HG03565 (cell line): Measurements from ENCODE around the gene RTEL1.
"Not testable (repeated sequence)": the region's sequence is repeated elsewhere in the genome, so short reads cannot be mapped to it uniquely, and the experiment has no call there.

Experiments
- ATAC-seq: cut with Tn5 transposase; IDR thresholded peaks from one replicate; pipeline ENCODE4 v1.9.1; 2021; ENCODE audit warnings: mild to moderate bottlenecking, moderate library complexity; ENCODE audit not compliant: unreplicated experiment

RTEL1 gene

DNA sequence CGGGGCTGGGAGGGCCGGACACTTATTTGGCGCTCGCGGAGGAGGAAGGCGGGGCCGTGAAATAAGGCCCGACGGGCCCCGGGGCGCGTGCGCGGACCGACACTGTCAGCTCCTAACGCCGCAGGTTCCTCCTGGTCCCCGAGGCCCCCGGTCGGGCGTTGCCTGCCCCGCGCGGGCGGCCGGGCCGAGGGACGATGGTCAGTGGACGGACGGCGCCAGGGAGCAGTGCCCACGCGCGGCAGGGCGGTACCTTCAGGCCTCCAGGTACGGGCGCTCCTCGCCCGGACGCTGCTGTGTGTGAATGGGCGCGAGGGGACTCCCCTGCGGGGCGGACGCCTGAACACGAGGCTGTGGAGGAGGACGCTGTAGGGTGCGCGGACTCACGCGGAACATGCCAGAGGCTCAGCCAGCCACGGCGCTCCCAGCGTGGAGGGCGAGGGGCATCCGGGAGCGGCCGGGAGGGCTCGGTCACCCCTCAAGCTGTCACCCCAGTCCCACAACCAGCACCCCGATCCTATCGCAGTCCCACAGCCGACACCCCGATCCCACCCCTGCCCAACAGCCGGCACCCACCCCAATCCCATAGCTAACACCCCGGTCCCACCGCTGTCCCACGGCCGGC lies 30.9 kb upstream of the RTEL1 start:
- ATAC-seq: peak; percentile 63

DNA sequence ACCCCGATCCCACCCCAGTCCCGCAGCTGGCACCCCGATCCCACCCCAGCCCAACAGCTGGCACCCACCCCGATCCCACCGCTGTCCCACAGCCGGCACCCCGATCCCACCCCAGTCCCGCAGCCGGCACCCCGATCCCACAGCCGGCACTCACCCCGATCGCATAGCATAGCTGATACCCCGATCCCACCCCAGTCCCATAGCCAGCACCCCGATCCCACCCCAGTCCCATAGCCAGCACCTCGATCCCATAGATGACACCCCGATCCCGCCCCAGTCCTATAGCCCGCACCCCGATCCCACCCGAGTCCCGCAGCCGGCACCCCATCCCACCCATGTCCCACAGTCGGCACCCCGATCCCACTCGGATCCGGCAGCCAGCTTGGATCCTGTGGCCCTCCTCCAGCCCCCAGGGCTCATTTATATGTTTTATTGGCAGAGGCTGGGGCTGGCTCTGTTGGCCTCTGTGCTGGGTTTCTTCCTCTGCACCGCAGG lies 30.3 kb upstream of the RTEL1 start:
- ATAC-seq: no peak

DNA sequence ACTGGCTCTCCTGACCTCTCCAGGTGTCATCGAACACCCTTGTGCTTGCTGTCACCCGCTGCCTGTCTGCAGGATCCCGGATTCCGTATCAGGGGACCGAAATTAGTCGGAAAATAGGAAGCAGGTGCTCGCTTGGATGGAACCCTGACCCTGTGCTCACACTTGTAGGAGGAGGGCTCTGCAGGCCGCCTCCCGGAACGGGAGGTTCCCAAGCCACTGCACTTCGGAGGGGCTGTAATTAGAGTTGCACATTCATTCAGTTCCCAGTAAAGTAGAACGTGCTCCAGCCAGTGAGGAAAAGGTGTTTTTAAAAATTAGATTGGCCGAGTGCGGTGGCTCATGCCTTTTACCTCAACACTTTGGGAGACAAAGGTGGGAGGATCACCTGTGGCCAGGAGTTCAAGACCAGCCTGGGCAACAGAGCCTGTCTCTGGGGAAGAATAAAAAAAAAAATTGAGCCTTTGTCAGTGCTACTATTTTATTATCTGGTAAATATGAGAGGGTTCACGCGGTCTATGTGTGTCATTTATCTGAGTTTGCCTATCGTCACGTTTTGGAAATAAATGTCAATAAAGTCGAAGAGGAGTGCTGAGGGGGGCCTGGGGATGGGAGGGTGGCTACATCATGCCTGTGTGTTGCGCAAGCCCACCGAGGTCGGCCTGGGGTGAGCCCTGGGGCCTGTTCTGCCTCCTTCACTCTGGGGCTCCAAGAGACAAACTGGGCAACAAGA lies 29.7 kb upstream of the RTEL1 start:
- ATAC-seq: no peak

DNA sequence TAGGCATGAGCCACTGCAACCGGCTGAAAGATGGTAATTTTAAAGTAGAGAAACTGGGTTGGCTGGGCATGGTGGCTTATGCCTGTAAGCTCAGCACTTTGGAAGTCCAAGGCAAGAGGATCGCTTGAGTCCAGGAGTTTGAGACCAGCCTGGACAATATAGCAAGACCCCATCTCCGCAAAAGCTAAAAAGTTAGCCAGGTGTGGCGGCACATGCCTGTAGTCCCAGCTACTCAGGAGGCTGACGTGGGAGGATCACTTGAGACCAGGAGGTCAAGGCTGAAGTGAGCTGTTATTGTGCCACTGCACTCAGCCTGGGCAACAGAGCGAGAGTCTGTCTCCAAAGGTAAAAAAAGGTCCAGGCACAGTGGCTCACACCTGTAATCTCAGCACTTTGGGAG lies 27.2 kb upstream of the RTEL1 start:
- ATAC-seq: not testable (repeated sequence)

DNA sequence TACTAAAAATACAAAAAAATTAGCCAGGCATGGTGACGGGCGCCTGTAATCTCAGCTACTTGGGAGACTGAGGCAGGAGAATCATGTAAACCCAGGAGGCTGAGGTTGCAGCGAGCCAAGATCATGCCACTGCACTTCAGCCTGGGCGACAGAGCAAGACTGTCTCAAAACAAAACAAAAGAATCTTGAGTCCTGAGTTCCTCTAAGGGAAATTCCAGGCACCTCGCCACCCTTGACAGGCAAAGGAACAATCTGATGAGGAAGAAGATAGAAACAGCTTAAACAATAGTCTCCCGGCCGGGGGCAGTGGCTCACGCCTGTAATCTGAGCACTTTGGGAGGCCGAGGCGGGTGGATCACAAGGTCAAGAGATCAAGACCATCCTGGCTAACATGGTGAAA lies 26.7 kb upstream of the RTEL1 start:
- not testable (repeated sequence) for ATAC-seq

DNA sequence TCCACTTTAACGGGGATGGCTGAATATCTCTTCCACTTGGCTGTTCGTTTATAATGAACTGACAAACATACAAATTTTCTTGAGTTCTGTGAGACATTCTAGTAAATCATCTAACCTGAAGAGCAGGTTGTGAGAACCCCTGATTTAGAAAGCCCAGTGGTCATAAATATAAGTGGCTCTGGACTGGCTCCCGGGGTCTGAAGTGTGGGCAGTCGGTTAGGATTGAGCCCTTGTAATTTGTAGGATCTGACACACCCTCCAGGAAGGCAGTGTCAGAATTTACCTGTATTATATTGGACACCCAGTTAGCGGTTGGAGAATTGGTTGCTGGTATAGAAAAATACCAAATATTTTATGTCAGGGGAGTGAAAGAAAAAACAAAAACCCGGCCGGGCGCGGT lies 24.4 kb upstream of the RTEL1 start:
- ATAC-seq: no peak

DNA sequence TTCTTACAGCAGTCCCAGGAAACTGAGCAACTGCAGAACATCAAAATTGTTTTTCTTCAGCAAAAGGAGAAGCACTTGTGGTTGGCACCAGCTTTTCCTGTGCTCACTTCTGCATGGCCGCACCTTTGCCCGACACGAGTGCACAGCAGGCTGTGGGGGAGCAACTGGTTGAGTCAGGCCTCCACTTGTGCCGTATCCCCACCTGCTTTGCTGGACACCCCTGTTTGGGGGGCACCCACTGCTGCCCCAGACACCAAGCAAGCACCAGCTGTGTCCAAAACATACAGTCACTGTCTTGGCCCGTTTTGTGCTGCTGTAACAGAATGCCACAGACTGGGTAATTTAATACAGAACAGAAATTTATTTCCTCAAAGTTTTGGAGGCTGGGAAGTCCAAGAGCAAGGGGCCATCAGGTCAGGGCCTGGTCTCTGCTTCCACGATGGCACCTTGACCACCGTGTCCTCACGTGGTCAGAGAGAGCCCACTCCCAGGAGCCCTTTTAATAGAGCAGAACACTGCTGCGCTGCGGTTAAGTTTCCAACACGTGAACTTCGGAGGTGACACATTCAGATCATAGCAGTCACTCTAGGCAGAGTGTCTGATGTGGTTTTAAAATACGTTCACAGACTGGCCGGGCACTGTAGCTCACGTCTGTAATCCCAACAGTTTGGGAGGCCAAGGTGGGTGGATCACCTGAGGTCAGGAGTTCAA lies 22.5 kb upstream of the RTEL1 start:
- no peak for ATAC-seq

DNA sequence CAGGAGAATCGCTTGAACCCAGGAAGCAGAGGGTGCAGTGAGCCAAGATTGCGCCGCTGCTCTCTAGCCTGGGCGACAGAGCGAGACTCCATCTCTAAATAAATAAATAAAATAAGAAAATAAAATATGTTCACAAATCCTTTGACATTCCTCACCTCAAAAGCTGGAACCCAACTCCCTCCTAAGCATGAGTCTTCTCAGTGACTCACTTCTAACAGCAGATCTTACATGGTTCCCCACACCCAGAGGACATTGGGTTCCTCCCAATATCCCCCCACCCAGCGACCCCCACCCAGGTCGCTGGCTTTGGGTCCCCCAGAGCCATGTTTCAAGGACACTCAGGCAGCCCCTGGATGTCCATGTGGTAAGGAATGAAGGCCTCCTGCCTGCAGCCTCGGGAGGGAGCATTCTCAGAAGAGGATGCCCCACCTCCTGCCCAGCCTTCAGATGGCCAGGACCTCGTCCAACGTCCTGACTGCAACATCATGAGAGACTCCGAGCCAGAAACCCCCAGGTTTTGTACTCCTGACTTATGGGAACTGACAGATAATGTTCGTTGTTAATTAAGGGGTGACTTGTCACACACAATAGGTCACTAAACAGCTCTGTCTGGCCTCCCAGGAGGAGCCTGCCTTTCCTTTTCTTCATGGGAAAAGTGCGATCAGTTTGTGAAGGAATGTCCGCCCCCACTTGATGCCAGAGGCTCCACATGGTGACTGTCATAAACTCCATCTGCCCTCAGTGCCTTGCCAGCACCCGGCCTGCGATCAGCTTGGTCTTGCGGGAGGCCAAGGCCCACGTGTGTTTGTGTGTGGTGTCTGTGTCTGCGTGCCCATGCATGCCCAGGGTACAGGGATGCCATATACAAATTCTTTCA lies 21.1 kb upstream of the RTEL1 start:
- no peak for ATAC-seq

DNA sequence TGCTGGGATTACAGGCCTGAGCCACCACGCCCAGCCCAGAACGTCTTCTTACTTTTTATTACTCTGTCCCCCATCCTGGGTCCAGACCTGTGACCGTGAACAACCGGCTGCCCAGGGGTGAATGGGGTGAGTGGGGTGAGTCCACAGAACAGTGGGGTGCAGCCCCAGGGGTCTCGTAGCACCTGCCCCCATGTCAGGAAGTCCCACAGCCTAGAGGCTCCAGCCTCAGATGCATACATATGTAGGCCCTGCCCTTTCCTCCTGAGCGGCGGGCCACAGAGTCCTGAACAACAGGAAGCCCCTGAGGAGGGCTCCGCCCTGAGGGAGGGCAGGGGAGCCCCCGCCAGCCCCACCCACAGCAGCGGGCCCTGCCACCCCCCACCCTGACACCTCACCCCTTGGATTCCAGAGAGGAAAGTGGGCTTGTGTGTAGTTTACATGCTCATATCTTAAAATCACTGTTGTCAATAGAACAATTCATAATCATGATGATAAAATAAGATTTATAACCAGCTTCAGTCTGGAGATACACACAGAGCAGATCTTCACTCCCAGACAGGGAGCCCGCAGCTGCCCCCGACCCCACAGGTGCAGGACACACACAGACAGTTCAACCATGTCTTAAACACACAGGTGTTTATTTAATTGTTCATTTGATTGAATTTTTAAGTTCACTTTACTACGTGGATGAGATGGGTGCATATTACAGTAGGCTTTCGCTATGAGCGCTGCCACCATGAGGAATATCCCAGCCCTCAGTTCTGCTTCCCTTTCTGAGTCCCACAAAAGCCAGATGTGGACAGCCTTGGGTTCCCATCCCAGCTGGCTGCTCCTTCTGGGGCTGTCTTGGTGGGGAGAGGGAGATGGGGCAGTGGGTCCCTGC lies 18.8 kb upstream of the RTEL1 start:
- no peak for ATAC-seq

DNA sequence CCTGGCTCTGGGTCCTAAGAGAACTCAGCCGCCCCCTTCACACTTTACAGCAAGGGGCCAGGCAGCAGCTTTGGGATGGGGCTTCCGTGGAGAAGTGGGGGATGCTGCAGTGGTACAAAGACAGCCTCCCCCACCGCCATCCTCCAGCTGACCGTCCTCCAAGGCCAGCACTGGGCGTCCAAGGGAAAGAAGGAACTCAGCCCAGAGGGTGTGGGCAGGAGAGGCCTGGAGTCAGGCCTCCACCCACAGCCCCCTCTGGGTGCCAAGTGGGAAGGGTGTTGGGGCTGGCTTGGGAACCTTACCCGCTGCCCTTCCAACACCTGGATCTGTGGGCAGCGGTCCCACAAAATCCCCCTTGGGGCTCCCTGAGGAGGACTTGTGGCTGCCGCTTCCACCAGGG lies 18.0 kb upstream of the RTEL1 start:
- no peak for ATAC-seq

DNA sequence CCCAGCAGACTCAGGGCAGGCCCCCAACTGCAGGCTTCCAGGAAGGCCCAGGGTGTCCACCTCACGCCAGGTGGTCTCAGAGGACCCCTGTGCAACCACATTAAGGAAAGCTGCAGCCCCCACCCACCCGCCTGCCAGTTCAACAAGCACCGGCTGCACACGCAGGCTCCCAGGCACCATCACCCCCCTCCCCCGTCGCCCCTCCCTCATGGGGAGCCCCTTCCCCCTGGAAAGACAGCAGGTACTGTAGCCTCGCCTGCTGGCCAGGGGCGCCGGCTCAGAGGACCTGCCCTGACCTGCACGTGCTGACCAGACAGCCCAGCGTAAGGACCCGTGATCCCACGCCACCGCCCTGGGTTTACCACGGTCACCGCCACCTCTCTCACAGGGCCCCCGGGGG lies 17.4 kb upstream of the RTEL1 start:
- ATAC-seq: not testable (repeated sequence)

DNA sequence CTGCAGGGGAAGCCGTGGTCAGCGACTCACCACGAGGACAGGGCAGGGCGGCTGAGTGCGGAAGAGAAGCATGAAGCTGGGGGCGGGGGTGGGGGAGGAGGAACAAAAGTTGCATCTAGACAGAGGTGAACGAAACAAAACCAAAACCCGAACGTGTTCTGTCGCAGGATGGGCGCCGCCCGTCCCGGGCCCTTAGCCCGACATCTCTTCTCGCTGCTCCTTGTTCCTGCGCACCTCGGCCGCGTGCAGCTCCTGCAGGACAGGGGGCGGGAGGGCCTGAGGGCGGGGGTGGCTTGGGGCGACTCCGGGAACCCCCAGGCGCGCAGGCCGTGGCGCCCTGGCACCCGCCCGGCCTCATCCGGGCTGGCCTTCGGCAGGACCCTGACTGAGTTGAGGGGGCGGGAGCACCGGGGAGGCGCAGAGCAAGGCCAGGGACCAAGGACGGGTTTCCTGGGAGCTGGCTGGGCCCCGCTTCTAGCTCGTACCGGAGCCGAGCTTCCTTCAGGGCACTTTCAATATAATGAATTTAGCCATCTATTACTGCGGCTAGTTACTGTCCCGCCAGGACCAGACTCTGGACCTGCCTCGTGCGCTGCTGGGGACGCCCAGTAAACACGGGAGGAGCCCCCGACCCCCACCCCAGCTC lies 16.8 kb upstream of the RTEL1 start:
- ATAC-seq: peak; percentile 14

DNA sequence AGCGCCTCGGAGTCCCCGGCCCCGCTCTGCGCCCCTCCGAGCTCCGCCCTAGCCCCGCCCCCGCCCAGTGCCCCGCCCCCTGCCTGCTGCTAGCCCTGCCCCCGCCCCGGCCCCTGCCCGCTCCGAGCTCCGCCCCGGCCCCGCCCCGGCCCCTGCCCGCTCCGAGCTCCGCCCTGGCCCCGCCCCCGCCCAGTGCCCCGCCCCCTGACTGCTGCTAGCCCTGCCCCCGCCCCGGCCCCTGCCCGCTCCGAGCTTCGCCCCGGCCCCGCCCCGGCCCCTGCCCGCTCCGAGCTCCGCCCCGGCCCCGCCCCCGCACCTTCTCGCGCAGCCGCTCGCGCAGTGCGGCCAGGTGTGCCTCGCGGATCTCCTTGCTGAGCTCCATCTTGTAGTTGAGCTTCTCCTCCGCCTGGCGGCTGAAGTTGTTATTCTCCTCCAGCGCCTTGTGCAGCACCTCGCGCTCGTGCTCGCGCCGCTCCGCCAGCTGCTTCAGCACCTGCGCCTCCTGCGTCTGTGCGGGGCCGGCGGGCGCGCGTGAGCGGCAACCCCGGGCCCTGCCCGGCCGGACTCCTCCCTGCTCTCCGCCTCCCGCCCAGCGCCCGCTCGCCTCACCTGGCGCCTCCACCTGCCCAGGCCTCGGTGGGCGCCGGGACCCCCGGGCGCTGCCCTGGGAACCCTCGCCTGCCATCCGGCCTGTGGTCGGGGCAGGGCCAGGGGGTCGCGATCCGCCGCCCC lies 16.2 kb upstream of the RTEL1 start:
- peak; percentile 72 for ATAC-seq

DNA sequence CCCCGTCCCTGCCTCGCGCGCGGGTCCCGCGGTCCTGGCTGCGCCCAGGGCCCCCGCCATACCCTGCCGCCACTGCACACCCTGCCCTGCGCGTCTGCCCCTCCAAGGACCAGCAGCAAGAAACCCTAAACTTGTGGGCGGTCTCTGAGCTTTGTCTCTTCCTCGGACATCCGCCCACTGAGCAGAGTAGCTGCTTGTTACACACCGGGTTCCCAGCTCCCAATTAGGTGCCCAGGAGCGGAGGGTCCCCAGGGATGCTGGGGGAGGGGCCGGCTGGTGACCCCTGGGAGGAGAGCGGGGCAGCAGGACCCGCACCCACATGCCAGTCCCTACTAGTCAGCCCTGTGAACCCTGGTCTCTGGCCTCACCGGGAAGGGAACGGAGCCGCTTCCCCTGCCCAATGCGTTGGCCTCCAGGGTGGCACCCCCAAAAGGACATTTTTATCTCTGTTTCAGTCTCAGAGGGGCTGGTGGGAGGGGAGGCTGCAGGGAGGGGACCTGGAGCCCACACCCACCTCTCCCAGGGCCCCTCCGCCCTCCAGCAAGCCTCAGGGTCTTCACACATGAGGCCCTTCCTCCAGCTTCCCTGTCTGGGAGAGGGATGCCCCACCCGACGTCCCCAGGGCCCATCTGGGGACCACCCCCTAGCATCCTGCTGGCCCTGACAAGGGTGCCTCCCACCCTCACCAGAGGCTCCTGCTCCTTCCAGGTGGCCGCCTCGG lies 15.4 kb upstream of the RTEL1 start:
- ATAC-seq: no peak

DNA sequence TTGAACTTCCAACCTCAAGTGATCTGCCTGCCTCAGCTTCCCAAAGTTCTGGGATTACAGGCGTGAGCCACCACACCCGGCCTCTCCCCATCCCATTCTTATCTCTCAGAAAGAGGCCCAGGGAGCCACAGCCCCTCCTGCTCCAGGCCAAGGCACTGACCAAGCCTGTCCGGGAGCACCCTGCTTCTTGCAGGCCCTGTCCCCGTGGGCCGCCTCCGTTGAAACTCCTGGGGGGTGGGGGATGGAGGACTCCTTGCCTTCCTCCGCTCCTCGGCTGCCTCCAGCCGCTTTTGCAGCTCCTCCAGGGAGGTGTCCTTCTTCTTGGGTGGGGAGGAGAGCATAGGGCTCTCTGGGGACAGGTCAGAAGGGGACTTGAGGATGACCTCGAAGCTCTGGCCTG lies 14.6 kb upstream of the RTEL1 start:
- ATAC-seq: no peak

DNA sequence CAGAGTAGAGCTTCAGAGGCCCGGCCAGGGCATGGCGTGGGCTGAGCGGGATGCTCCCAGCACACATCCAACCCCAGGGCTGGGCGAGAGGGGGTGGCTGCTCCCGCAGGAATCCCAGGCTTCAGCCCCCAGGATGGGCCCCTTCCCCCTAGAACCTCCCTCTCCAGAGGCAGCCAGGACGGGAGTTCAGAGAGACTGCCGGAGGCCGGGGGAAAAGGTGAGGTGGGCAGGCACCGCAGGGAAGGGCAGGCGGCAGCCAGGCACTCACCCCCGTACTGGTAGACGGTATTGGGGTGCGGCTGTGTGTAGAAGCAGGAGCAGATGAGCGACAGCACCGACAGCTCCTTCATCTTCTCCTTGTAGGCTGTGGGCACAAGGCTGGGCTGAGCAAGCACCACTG lies 14.2 kb upstream of the RTEL1 start:
- ATAC-seq: no peak

DNA sequence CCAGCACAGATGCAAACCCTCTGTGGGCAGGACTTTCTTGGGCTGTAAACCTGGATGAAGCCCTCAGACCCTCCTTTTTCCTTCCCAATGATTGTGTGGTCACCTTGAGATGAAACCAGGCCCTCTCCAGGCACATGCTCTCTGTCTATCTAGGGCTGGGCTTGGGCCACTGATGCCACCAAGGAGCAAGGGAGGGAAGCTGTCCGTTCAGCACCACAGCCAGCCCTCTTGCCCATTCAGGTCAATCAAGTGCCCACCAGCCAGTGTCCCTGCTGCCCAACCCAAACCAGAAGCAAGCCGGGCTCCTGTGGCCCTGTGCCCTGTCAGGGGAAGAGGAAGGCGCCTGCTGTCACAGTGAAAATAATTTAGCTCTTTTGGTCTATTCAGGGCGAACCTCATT lies 12.9 kb upstream of the RTEL1 start:
- ATAC-seq: no peak

DNA sequence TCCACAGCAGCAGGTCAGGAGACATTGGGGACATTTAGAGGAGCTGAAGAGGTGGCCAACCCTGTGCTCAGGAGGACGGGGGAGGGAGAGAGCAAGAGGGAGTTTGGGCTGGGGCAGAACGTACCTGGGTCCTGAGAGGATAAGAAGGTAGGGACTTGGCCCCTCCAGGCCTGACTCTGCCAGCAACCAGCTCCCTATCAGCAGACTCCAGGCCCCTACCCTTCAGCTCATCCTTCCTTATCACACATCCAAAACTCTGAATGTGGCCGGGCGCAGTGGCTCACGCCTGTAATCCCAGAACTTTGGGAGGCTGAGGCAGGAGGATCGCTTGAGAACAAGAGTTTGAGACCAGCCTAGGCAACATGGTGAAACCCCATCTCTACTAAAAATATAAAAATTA lies 9.9 kb upstream of the RTEL1 start:
- no peak for ATAC-seq
